NB4 (cell line): ENCODE results near the gene METRNL.

ENCODE experiments used
- CTCF ChIP-seq: IDR thresholded peaks from one replicate; pipeline ENCODE4 v1.5.1; 2012; ENCODE audit warnings: low read depth, low read length
- MYC ChIP-seq: IDR thresholded peaks from 2 replicates; pipeline ENCODE4 v1.6.1; 2011; ENCODE audit warnings: low read depth, low read length
- POLR2A ChIP-seq: IDR thresholded peaks from 2 replicates; pipeline ENCODE4 v1.6.1; 2011; ENCODE audit warnings: mild to moderate bottlenecking; ENCODE audit not compliant: insufficient read length; ENCODE audit errors: extremely low read depth
- TF ChIP-seq, protein P1 (sequence below): IDR thresholded peaks from 2 replicates; pipeline ENCODE4 v1.6.1; 2011; ENCODE audit warnings: low read depth, low read length

DNA sequence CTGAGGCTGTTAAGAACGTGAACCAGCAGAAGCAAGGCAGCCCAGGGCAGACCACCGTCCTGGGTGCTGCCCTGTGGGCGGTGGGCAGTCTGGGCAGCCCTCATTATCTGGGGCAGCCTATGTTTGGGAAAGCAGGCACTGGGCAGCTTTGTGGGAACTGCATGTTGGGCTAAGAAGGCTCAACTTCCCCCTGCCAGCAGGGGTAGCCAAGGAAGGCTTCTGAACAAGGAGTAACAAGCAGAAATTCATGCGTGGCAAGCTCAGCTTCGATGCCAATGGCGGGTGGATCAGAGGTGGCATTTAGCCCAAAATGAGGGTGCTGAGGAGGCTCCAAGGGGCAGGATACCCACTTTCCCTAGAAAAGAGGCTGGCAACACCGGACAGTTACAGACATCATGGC is 42.7 kb upstream of the METRNL start:
- TF ChIP-seq CTCF (no peak), POLR2A (no peak), MYC (no peak)
- TF ChIP-seq, protein P1, sequence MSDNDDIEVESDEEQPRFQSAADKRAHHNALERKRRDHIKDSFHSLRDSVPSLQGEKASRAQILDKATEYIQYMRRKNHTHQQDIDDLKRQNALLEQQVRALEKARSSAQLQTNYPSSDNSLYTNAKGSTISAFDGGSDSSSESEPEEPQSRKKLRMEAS = no peak
